Fibroblast of the aortic adventitia (primary cell): ENCODE results near the gene DYNC2LI1. TPM values are rescaled to one million over a fixed set of nuclear protein-coding genes. Genes with fewer than 3 reads are reported as not detected.

Experiments used
- DNase-seq: peaks from one replicate; pipeline ENCODE4 v3.0.0-alpha.2; 2010; ENCODE audit warnings: low read depth
- H3K4me3 ChIP-seq: 2 replicates; pipeline ENCODE4 v1.5.1; 2011; ENCODE audit warnings: low read depth, mild to moderate bottlenecking, control low read depth, low read length, moderate library complexity
- total RNA-seq: library from RNA; depleted of rRNA; stranded (reverse); fragments of >200 nt; gene quantifications from 2 replicates; pipeline ENCODE4 v1.2.3, GENCODE V29; 2012; ENCODE audit warnings: low replicate concordance
- TF ChIP-seq, protein P1 (sequence below): IDR thresholded peaks from 2 replicates; pipeline ENCODE4 v1.5.1; 2011; ENCODE audit warnings: mild to moderate bottlenecking, low read length, control low read depth, inconsistent platforms; ENCODE audit not compliant: insufficient read depth

Gene DYNC2LI1
- total RNA-seq, 1 donor, result 27.4 TPM

- no peak for DNase-seq
- TF ChIP-seq, protein P1, sequence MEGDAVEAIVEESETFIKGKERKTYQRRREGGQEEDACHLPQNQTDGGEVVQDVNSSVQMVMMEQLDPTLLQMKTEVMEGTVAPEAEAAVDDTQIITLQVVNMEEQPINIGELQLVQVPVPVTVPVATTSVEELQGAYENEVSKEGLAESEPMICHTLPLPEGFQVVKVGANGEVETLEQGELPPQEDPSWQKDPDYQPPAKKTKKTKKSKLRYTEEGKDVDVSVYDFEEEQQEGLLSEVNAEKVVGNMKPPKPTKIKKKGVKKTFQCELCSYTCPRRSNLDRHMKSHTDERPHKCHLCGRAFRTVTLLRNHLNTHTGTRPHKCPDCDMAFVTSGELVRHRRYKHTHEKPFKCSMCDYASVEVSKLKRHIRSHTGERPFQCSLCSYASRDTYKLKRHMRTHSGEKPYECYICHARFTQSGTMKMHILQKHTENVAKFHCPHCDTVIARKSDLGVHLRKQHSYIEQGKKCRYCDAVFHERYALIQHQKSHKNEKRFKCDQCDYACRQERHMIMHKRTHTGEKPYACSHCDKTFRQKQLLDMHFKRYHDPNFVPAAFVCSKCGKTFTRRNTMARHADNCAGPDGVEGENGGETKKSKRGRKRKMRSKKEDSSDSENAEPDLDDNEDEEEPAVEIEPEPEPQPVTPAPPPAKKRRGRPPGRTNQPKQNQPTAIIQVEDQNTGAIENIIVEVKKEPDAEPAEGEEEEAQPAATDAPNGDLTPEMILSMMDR, result no peak
- no peak overlapping the region for H3K4me3 ChIP-seq
Observed at GRCh38 chr2:43794956-43795355, 21.1 kb downstream of the DYNC2LI1 start.

DNA sequence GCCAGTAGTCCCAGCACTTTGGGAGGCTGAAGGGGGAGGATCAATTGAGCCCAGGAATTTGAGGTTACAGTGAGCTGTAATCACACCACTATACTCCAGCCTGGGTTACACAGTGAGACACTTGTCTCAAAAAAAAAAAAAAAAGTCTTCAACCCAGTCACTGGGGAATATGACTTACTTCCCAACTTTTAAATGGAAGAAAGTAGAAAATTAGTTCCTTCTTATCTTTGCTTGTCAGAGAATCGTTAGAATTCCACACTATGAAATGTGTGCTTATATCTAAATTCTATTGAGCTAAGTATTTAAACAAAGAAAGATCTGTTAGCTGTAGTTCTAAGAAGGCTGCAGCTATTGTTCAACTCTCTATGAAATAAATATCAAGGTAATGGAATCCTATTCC is 22.4 kb downstream of the DYNC2LI1 start:
- TF ChIP-seq, protein P1, result no peak
- H3K4me3 ChIP-seq, result no peak overlapping the region

GRCh38 chr2:43798300-43798699 is 24.5 kb downstream of the DYNC2LI1 start:
- DNase-seq, result no peak
- H3K4me3 ChIP-seq, result no peak overlapping the region
- TF ChIP-seq, protein P1, result peak; percentile 13

More for the DNA sequence above, 22.4 kb downstream of the DYNC2LI1 start:
- DNase-seq, result no peak

- no peak for DNase-seq
- H3K4me3 ChIP-seq, result no peak overlapping the region
- TF ChIP-seq, protein P1, result no peak
Observed at GRCh38 chr2:43800894-43801293, 27.1 kb downstream of the DYNC2LI1 start.

DNA sequence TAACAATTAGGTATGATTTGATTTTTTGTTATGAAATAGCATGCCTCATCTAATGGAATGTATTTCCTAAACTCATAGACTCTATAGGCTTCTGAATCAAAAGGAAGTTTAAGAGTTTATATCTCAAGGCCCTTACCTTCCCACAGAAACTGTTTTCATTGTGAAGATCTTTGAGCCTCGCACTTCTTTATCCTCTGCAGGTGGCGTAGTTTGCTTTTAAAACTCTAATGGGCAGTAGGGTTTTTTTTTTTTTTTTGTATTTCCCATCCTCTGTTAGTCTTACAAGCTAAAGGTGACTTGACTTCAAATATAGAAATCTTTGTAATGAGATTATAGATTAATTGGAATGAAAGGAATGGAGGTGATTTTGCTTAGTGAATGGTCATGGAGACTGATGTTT is 28.3 kb downstream of the DYNC2LI1 start:
- no peak overlapping the region for H3K4me3 ChIP-seq
- DNase-seq, result no peak
- TF ChIP-seq, protein P1, result no peak

DNA sequence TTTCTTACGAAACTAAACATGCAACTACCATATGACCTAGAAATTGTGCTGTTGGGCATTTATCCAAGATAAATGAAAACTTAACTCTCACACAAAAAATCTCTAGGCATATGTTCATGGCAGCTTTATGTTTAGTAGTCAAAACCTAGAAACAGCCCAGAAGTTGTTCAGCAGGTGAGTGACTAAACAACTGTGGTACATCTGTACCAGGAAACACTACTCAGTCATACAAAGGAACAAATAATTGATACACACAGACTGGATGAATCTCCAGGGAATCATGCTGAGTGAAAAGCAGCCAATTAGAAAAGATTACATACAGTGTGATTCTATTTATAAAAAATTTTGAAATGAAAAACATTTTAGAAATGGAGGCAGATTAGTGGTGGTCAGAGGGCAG is 29.3 kb downstream of the DYNC2LI1 start:
- TF ChIP-seq, protein P1, result no peak
- H3K4me3 ChIP-seq, result no peak overlapping the region
- no peak for DNase-seq

GRCh38 chr2:43806719-43807031 is 32.8 kb downstream of the DYNC2LI1 start:
- no peak overlapping the region for H3K4me3 ChIP-seq
- TF ChIP-seq, protein P1, result no peak
- no peak for DNase-seq
